ENCODE results near the gene DBI. TPM values are rescaled to one million over a fixed set of nuclear protein-coding genes. Genes with fewer than 3 reads are reported as not detected.

Gene DBI
- total RNA-seq, 1 donor = 117 TPM

DNA sequence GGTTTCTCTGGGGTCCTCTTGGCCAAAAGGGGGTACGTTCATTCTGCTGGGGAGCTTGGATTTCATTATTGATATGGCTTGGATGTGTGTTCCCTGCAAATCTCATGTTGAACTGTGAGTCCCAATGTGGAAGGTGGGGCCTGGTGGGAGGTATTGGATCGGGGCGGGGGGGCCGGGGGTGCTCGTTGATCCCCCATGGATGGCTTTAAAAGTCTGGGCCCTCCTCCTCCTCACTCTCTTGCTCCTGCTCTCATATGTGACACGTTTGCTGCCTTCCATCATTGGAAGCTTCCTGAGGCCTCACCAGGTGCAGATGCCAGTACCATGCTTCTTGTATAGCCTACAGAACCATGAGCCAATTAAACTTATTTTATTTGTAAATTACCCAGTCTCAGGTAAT lies 11.8 kb downstream of the DBI start:
- H3K4me3 ChIP-seq (ENCODE audit: low read depth, low read length) = no peak overlapping the region
- TF ChIP-seq, protein P1, sequence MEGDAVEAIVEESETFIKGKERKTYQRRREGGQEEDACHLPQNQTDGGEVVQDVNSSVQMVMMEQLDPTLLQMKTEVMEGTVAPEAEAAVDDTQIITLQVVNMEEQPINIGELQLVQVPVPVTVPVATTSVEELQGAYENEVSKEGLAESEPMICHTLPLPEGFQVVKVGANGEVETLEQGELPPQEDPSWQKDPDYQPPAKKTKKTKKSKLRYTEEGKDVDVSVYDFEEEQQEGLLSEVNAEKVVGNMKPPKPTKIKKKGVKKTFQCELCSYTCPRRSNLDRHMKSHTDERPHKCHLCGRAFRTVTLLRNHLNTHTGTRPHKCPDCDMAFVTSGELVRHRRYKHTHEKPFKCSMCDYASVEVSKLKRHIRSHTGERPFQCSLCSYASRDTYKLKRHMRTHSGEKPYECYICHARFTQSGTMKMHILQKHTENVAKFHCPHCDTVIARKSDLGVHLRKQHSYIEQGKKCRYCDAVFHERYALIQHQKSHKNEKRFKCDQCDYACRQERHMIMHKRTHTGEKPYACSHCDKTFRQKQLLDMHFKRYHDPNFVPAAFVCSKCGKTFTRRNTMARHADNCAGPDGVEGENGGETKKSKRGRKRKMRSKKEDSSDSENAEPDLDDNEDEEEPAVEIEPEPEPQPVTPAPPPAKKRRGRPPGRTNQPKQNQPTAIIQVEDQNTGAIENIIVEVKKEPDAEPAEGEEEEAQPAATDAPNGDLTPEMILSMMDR (IDR thresholded peaks at IDR 0.05; ENCODE audit: insufficient read depth, low read depth, low read length) = no peak
- no peak for DNase-seq (ENCODE audit: low read depth)

DNA sequence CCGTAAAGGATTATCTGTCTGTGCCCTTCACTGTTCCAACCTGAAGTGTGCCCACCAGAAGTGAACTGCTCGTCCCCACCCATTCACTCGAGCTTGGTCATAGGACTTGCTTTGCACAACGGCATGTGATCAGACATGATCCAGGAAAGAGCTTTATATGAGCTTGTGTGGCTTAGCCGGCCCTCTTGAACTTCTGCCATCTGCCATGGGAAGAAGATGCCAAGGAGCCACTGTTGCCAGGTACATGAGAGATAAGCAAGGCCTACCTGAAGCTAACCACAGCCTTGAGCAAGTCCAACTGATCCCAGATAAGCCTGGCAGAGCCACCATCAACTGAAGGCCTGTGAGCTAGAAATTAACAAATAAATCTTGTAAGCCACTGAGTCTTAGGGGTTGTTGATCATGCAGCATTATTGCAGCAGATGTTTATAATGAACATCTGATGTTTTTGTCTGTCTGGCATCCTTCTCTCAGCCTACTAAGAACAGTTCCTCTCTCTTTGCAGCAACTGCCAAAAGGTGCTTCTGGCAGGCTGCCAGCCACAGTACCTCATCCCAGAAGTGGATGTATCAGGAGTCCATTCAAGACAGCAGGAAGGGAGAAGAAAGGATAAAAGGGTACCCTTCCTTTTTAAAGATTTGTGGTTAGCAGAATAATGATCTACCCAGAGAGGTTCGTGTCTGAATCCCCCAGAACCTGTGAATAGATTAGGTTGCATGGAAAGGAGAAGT lies 16.8 kb downstream of the DBI start:
- H3K4me3 ChIP-seq (ENCODE audit: low read depth, low read length) = no peak overlapping the region
- DNase-seq (ENCODE audit: low read depth) = no peak
- TF ChIP-seq, protein P1 (IDR thresholded peaks at IDR 0.05; ENCODE audit: insufficient read depth, low read depth, low read length) = no peak

DNA sequence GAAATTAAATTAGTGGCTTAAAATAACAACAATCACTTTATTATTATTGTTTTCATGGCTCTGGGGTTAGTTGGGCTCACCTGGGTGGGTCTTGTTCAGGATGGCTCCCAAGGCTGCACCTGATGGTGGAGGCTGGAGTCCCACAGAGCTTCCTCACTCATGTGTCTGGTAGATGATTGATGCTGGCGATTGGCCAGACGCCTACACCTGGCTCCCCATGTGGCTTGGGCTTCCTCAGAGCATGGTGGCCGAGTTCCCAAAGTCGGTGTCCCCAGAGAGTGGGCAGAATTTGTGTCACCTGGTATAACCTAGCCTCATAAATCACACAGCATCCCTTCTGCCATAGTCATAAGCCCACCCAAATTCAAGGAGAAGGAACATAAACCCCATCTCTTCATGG lies 18.2 kb downstream of the DBI start:
- no peak overlapping the region for H3K4me3 ChIP-seq (ENCODE audit: low read depth, low read length)
- no peak for DNase-seq (ENCODE audit: low read depth)
- TF ChIP-seq, protein P1 (IDR thresholded peaks at IDR 0.05; ENCODE audit: insufficient read depth, low read depth, low read length) = no peak

DNA sequence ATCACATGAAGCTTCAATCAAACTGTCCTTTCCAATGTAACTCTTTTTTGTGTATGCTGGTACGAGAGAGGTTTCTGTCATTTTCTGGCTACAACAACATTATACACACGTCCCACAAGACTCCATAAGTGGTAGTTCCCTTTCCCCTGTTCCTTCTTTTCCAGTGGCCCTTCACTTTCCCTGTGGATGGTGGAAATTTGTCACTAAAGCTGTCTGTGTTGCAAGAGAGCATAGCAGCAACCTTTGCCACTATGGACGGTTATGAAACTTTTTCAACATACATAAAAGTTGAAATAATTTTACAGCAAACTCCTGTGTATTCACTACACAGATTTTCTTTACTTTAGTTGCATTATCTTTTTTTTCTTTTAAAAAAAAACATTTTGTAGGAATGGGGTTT lies 18.7 kb downstream of the DBI start:
- H3K4me3 ChIP-seq (ENCODE audit: low read depth, low read length) = no peak overlapping the region
- TF ChIP-seq, protein P1 (IDR thresholded peaks at IDR 0.05; ENCODE audit: insufficient read depth, low read depth, low read length) = no peak
- DNase-seq (ENCODE audit: low read depth) = no peak

DNA sequence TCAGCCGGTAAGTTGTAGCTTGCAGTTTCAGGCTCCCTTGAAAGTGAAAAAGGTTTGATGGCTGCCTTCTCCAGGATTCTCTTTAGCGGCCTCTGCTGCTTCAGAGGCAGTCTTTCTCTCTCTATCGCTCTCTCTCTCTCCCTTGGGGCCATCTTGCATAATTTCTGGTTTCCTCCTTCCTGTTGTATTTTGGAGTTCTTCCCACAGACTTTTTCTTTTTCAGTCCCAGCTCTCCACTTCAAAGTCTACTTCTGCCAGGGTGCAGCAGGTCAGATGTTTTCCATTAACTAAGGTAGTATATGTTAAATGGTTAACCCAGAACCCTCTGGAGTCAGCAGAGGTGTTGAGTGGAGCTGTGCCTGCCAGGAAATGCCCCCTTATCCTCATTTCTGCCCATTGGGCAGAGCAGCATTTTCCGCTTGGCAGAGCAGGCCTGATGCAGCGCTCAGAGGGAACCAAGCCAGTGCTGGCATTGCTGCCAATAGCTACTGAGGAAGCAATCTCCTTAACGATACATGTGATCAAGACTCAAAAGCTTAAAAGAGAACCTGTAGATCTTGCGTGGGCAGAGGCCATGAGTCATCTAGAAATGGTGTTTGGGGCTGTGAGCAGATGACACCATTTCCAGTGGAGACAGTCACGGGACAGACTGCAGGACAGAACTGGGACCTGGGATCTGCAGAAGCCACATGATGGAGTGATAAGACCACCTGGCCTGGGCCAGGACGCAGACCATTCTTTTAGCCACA lies 20.8 kb downstream of the DBI start:
- H3K4me3 ChIP-seq (ENCODE audit: low read depth, low read length) = no peak overlapping the region
- TF ChIP-seq, protein P1 (IDR thresholded peaks at IDR 0.05; ENCODE audit: insufficient read depth, low read depth, low read length) = peak; percentile 33
- peak; percentile 71 for DNase-seq (ENCODE audit: low read depth)

GRCh38 chr2:119389615-119390306 lies 23.0 kb downstream of the DBI start:
- TF ChIP-seq, protein P1 (IDR thresholded peaks at IDR 0.05; ENCODE audit: insufficient read depth, low read depth, low read length) = no peak
- peak; percentile 63 for DNase-seq (ENCODE audit: low read depth)
- no peak overlapping the region for H3K4me3 ChIP-seq (ENCODE audit: low read depth, low read length)

All from fibroblast of villous mesenchyme (primary cell).